Measurements from ENCODE around the gene OR52B6. TPM values are rescaled to one million over a fixed set of nuclear protein-coding genes. Genes with fewer than 3 reads are reported as not detected.

The OR52B6 gene, protein sequence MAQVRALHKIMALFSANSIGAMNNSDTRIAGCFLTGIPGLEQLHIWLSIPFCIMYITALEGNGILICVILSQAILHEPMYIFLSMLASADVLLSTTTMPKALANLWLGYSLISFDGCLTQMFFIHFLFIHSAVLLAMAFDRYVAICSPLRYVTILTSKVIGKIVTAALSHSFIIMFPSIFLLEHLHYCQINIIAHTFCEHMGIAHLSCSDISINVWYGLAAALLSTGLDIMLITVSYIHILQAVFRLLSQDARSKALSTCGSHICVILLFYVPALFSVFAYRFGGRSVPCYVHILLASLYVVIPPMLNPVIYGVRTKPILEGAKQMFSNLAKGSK
- not detected in 2 replicates for total RNA-seq (2014; rRNA removed; shearing (Covaris generic))

DNA sequence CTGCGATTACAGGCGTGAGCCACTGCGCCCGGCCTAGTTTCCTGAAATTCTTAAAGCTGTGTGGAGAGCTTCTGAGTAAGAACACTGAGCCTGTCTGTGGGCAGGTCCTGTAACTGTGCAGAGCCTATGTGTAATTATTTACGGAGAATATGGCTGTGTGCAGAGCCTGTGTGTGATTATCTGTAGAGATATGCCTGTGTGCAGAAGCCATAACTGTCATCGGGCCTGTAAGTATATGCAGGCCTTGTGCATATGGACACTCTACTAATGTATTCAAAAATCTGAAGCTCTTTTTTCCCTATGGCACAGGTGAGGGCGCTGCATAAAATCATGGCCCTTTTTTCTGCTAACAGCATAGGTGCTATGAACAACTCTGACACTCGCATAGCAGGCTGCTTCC is at the start of gene OR52B6:
Gene OR52B6 (plus strand): TSS at position 301 of the 400 bp plus-strand sequence. CDS start 0 bp downstream, at position 301.
- no peaks in the 10 kb centered on the region for H3K9me3 ChIP-seq (replicated peaks)
- no peaks in the 10 kb centered on the region for H3K36me3 ChIP-seq
- H3K4me3 ChIP-seq: no peak within 1 kb of the TSS
- no peaks in the 10 kb centered on the region for H3K4me1 ChIP-seq (replicated peaks)
- no peak within 1 kb of the TSS for H3K27ac ChIP-seq
- DNase-seq (ENCODE audit: low read depth in 1 of 2, low spot score in 2 of 2): no peak
- H3K27me3 ChIP-seq (replicated peaks): 0 out of 2 replicates have a peak, but pooled peaks cover 5% of the 10 kb centered on the region

DNA sequence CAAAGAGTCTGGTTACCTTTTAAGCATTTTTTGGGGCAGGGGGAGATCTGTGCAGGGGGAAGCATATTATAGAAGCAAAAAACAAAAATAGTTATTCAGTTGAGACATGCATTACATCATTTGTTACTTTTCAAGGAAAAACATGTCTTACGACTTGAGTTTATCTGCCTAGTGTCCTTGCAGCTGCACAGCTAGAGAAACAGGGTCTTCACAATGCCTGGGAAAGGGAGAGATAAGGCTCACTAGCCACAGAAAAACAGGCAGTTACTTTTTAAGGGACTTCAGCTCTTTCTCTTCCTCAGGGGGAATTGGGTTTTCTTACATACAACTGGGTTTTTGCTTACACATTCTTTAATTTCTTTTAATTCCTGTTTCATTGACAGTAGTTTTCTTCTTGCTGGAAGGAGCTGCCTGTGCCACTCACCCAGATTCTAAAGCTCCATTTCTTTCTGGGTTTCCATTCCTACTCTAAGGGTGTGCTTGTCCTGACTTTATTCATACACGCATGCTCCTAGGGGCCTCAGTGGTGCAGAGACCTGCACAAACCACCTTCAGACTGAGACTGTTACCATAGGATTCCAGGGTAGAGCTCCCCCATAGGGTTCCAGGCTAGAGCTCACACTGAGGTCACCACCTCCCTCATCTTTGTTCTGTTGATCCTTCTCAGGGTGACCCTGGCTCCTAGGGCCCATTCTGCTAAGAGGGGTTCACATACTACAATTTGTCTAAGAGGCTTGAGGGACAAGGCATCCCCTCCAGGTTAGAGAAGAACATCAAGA is 49.4 kb upstream of the OR52B6 start:
- H3K27ac ChIP-seq: no peak overlapping the region
- no peak overlapping the region for H3K4me3 ChIP-seq
- H3K9me3 ChIP-seq (replicated peaks): no peaks in the 10 kb centered on the region
- H3K4me1 ChIP-seq (replicated peaks): no peaks in the 10 kb centered on the region
- H3K36me3 ChIP-seq: no peaks in the 10 kb centered on the region
- DNase-seq (ENCODE audit: low read depth in 1 of 2, low spot score in 2 of 2): no peak
- peaks cover 6% of the 10 kb centered on the region; the same call in 1 of the 2 replicates for H3K27me3 ChIP-seq (replicated peaks)

DNA sequence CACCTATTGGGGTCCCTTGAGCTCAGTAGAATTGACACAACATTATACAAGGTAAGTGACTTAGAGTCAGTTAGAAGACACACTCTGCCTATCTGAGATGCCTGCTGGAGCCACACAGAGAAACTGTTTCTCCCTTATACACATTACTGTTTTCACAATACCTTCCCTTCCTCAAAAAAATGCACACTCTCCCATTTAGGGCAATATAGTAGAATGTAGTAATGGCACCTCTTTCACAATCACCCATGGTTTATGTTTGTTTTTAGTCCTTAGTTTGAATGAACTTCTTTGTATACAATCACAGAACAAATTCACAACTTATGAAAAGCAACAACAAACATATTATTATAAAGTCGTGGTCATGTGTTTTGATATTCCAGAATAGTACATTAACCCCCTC is 46.6 kb upstream of the OR52B6 start:
- DNase-seq (ENCODE audit: low read depth in 1 of 2, low spot score in 2 of 2): no peak

DNA sequence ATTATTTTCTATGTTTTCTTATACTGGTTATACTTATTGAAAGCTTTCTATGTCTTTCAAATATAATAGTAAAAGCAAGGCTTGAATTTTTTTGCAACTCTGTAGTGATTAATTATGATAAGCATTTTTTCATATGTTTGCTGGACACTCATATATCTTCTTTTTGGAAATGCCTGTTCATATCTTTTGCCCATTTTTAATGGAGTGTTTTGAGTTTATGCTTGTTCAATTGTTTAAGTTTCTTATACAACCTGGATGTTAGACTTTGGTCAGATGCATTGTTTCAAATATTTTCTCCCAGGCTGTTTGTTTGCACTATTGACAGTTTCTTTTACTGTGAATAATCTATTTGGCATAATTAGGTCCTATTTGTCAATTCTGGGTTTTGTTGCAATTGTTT is 44.2 kb upstream of the OR52B6 start:
- H3K4me3 ChIP-seq: no peak overlapping the region
- H3K36me3 ChIP-seq: no peaks in the 10 kb centered on the region
- no peaks in the 10 kb centered on the region for H3K4me1 ChIP-seq (replicated peaks)
- DNase-seq (ENCODE audit: low read depth in 1 of 2, low spot score in 2 of 2): no peak
- no peaks in the 10 kb centered on the region for H3K9me3 ChIP-seq (replicated peaks)
- H3K27me3 ChIP-seq (replicated peaks): peaks cover 4% of the 10 kb centered on the region
- no peak overlapping the region for H3K27ac ChIP-seq

More for the DNA sequence above, 46.6 kb upstream of the OR52B6 start:
- Histone ChIP-seq H3K27me3 (replicated peaks) (no peaks in the 10 kb centered on the region; the same call in 1 of the 2 replicates), H3K27ac (no peak overlapping the region), H3K9me3 (replicated peaks) (no peaks in the 10 kb centered on the region), H3K4me3 (no peak overlapping the region), H3K36me3 (no peaks in the 10 kb centered on the region), H3K4me1 (replicated peaks) (no peaks in the 10 kb centered on the region)

DNA sequence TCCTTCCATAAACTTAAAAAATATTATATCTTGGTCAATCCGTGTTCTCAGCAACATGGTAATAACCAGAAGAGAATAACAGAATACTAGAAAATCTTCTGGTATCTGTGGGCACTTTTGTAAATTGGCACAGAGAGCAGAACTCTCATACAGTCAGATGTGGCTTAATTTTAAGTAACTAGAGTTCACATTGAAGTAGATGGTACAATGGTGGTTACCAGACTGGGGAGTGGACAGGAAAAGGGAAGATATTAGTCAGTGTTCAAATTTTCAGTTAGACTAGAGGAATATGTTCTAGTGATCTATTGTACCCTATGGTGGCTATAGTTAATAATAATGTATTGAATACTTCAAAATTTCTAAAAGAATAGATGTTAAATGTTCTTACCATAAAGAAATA is 39.2 kb upstream of the OR52B6 start:
- Histone ChIP-seq H3K4me3 (no peak overlapping the region), H3K9me3 (replicated peaks) (no peaks in the 10 kb centered on the region), H3K27me3 (replicated peaks) (peaks cover 4% of the 10 kb centered on the region), H3K4me1 (replicated peaks) (no peaks in the 10 kb centered on the region), H3K27ac (no peak overlapping the region), H3K36me3 (no peaks in the 10 kb centered on the region)
- no peak for DNase-seq (ENCODE audit: low read depth in 1 of 2, low spot score in 2 of 2)

DNA sequence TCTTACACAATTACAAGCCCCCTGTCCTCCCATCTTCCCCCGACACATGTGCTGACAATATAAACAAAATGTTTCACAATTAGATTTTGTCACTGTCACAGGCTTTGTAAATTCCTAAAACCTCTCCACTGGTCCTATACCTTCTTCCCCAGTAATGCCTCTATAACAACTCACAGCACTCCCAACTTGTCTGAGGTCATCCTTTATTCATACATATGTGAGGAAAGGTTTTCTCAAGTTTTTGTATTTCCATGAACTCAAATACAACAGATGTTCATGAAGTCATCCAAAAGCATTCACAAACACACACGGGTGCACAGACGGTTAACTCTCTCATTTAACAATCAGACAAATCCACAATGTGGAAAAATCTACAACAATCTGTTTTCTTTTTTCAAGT is 34.2 kb upstream of the OR52B6 start:
- Histone ChIP-seq H3K4me1 (replicated peaks) (peaks cover 11% of the 10 kb centered on the region; the same call in 1 of the 2 replicates), H3K27me3 (replicated peaks) (no peaks in the 10 kb centered on the region), H3K4me3 (no peak overlapping the region), H3K36me3 (no peaks in the 10 kb centered on the region), H3K9me3 (replicated peaks) (no peaks in the 10 kb centered on the region), H3K27ac (no peak overlapping the region)
- DNase-seq (ENCODE audit: low read depth in 1 of 2, low spot score in 2 of 2): no peak

DNA sequence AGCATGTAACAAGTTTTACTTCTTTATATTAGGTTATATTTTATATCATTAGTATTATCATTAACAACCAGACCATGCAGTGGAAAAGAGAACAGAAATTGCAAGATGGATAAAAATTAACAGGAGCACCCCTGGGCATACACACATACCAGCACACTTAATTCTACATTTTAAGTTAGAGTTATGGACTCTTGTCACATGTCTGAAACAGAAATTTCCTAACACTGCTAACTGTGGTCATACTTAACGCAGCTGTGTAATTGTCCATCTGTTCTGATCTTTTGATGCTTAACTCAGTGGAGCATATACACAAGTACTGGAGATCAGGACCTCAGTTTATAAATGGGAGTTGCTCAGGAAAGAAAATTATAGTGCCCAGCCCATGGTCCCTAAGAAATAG is 32.7 kb upstream of the OR52B6 start:
- Histone ChIP-seq H3K27me3 (replicated peaks) (no peaks in the 10 kb centered on the region), H3K36me3 (no peaks in the 10 kb centered on the region), H3K9me3 (replicated peaks) (no peaks in the 10 kb centered on the region), H3K4me1 (replicated peaks) (peaks cover 11% of the 10 kb centered on the region; the same call in 1 of the 2 replicates), H3K27ac (no peak overlapping the region), H3K4me3 (no peak overlapping the region)
- DNase-seq (ENCODE audit: low read depth in 1 of 2, low spot score in 2 of 2): no peak

DNA sequence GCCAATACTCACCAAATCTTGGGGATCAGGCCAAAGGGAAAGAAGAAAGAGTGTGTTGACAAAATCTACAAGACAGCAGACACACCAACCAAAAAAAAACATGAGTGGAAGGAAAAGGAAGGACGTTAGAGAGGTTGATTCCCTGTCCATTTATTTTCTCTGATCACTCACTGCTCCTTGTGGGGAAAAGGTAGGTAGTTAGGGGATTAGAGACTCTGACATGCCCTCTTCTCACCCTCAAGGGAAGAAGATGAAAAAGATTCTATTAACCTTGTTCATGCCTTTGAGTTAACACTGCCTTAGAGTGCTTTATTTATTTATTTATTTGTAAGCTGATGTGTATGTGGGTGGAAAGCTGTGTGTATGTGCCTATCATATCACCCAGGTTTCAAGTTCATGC is 32.2 kb upstream of the OR52B6 start, which contains the start of gene OR52H1:
Gene OR52H1 (minus strand): TSS at position 101 of the 400 bp plus-strand sequence. CDS start 3,035 bp downstream, outside the sequence.
- H3K9me3 ChIP-seq (replicated peaks): no peaks in the 10 kb centered on the region
- H3K4me3 ChIP-seq: no peak within 1 kb of the TSS
- H3K4me1 ChIP-seq (replicated peaks): peaks cover 11% of the 10 kb centered on the region; the same call in 1 of the 2 replicates
- no peak for DNase-seq (ENCODE audit: low read depth in 1 of 2, low spot score in 2 of 2)
- no peaks in the 10 kb centered on the region for H3K27me3 ChIP-seq (replicated peaks)
- H3K36me3 ChIP-seq: no peaks in the 10 kb centered on the region
- no peak within 1 kb of the TSS for H3K27ac ChIP-seq

DNA sequence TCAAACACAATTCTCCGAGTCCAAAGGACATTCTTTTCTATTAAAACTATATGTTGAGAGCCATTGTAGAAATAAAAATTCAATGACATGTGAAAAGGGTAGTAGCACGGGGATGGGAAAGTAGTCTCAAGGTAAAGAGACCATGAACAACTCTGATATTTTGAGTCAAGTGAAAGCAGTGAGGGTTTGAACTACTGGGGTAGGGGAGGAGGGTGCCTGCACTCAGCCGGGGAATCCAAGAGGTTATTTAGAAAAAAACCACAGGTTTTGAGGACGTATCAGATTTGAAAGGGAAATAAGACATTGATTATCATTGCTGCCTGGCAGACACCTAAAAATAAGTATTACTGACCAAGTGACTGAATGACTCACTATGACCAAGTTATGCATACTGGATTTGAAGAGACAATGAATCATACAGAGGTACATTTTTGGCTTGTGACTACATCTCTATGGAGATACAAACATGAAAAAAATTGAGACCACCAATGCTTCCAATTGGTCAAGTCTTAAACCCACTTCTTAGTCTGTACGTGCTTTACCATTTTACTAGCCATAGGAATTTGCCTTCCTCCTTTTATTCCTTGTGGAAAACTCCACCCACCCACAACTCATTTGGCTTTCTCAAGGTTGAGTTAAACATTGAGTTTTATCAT is 30.1 kb upstream of the OR52B6 start:
- H3K27ac ChIP-seq: no peak overlapping the region
- peaks cover 11% of the 10 kb centered on the region; the same call in 1 of the 2 replicates for H3K4me1 ChIP-seq (replicated peaks)
- no peaks in the 10 kb centered on the region for H3K9me3 ChIP-seq (replicated peaks)
- no peaks in the 10 kb centered on the region for H3K36me3 ChIP-seq
- H3K27me3 ChIP-seq (replicated peaks): no peaks in the 10 kb centered on the region
- peak in 1 of 2 experiments; percentile 49 for DNase-seq (ENCODE audit: low read depth in 1 of 2, low spot score in 2 of 2)
- H3K4me3 ChIP-seq: no peak overlapping the region

DNA sequence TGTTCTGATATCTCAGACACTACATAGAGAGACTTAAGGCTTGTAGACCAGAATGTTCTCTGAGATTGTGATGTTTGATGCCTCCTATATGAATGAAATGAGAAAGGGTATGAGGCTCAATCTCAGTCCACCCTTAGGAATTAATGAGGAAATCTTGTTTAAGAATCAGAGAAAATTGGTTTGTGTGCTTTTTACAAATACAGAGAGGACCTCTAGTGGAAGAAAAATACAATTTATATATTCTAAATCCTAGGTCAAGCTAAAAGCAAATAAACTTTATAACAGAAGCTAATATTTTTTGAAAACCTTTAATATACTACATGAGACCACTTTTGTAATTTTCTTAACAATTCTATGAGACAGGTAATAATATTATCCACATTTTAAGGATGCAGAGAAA is 27.3 kb upstream of the OR52B6 start:
- Histone ChIP-seq H3K27ac (no peak overlapping the region), H3K36me3 (no peaks in the 10 kb centered on the region), H3K9me3 (replicated peaks) (no peaks in the 10 kb centered on the region), H3K4me3 (no peak overlapping the region), H3K27me3 (replicated peaks) (no peaks in the 10 kb centered on the region; the same call in 1 of the 2 replicates), H3K4me1 (replicated peaks) (peaks cover 11% of the 10 kb centered on the region; the same call in 1 of the 2 replicates)
- DNase-seq (ENCODE audit: low read depth in 1 of 2, low spot score in 2 of 2): no peak

DNA sequence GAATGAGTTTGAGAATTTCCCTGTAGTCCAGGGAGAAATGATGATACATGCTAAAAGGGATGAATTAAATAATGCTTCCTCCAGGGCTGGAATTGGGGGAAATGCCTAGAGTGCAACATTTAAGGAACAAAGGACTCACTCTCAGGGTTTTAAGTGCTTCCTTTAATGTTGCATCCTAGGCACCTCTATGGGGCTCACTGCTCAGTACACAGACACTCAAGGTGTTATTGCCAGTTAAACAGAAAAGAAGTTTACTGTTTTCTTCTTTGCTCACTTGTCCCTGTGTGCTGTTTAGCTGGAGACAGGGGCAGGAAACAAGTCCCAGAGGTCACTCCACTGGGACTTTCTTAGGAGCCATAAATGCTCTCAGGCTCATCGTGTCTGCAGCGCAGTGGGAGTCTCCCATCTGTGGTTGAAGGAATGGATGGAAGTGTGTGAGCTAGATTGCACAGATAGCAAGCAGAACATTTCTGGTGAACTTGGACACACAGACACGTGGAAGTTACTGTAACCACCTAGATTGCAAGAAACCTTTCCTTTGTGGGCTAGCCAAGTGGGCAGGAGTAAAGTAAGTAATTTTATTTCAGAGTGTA is 24.0 kb upstream of the OR52B6 start:
- H3K9me3 ChIP-seq (replicated peaks): no peaks in the 10 kb centered on the region
- no peaks in the 10 kb centered on the region for H3K36me3 ChIP-seq
- H3K27ac ChIP-seq: no peak overlapping the region
- no peak overlapping the region for H3K4me3 ChIP-seq
- no peak for DNase-seq (ENCODE audit: low read depth in 1 of 2, low spot score in 2 of 2)
- H3K4me1 ChIP-seq (replicated peaks): no peaks in the 10 kb centered on the region
- H3K27me3 ChIP-seq (replicated peaks): no peaks in the 10 kb centered on the region; the same call in 1 of the 2 replicates

DNA sequence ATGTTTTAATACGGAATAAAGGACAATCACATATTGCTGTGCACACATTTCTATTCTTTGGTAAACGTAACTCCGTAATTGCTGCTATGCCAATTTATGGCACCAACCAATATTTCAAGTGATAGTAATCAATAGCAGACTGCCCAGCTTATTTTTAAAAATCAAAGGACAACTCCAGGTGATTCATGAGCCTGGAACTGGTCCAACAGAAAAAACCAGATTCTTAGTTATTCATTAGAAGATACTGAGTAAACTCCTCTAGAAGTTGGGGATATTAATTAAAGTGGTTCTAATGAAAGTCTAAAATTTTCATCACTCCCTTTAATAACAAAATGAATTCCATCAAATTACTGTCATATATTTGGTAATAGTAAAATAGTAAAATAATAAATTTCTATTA is 22.9 kb upstream of the OR52B6 start:
- H3K27me3 ChIP-seq (replicated peaks): no peaks in the 10 kb centered on the region; the same call in 1 of the 2 replicates
- no peak overlapping the region for H3K27ac ChIP-seq
- DNase-seq (ENCODE audit: low read depth in 1 of 2, low spot score in 2 of 2): no peak
- no peaks in the 10 kb centered on the region for H3K4me1 ChIP-seq (replicated peaks)
- no peaks in the 10 kb centered on the region for H3K9me3 ChIP-seq (replicated peaks)
- H3K4me3 ChIP-seq: no peak overlapping the region
- no peaks in the 10 kb centered on the region for H3K36me3 ChIP-seq

DNA sequence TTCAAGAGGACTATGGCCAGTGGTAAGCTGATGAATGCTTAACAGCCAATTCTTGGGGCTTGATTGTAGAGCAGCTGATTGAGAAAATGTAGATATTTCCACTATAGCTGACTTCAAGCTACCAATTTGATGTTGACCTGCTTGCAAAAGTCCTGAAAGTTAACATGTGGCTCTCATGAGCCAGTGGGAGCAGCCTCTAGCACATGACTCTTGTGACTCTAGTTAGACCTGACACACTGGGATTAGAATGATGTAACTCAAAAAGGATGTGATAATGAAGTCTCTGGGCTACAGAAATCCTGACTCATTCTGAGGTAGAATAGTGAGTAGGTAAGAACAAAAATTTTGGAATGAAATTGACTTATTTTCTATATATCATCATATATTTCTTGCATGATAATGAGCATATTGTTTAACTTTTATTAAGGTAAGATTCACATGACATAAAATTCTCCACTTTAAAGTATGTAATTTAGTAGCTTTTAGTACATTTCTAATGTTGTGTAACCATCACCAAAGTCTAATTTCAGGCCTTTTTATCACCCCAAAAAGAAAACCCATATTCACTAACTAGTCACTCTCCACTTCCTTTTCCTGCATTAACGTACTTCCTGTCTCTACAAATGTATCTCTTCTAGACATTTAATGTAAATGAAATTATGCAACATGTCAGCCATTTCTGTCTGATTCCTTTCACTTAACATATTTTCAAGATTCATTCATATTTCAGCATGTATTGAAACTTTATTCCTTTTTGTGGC is 16.2 kb upstream of the OR52B6 start:
- H3K36me3 ChIP-seq: no peaks in the 10 kb centered on the region
- no peak overlapping the region for H3K4me3 ChIP-seq
- no peaks in the 10 kb centered on the region for H3K4me1 ChIP-seq (replicated peaks)
- no peak for DNase-seq (ENCODE audit: low read depth in 1 of 2, low spot score in 2 of 2)
- H3K27ac ChIP-seq: no peak overlapping the region
- H3K27me3 ChIP-seq (replicated peaks): no peaks in the 10 kb centered on the region; the same call in 1 of the 2 replicates
- no peaks in the 10 kb centered on the region for H3K9me3 ChIP-seq (replicated peaks)
